T-cell (primary cell): ENCODE results near the gene THOC5. TPM values are rescaled to one million over a fixed set of nuclear protein-coding genes. Genes with fewer than 3 reads are reported as not detected.

Experiments
- ATAC-seq, 4 experiments: fragments of 200-7000 bp in 3 of 4; fragments of 150-1000 bp in 1 of 4; cut with Tn5 transposase; replicated peaks in 1 of 4; 1 replicate in 3 of 4; 2 replicates in 1 of 4; pipeline ENCODE4 v1.10.0; 2021; ENCODE audit warnings: moderate library complexity in 3 of 4, mild to moderate bottlenecking in 2 of 4, moderate number of reproducible peaks in 1 of 4
- CTCF ChIA-PET, 2 donors: fragments of 300-600 bp; sonication (Branson Sonifier 250); formaldehyde crosslinking; loops; one replicate each; lab custom pipeline; 2022; ENCODE audit warnings: antibody characterized with exemption in 2 of 2; lab: Charles Lee
- POLR2A ChIA-PET, 2 donors: fragments of 300-600 bp; sonication (Branson Sonifier 250); formaldehyde crosslinking; loops; one replicate each; lab custom pipeline; 2022; ENCODE audit warnings: antibody characterized with exemption in 2 of 2; lab: Charles Lee
- DNase-seq, 35 experiments: peaks; one replicate each; pipeline versions ENCODE4 v3.0.0 to v3.0.0-alpha.2; 2013 to 2023
- H3K27ac ChIP-seq: one replicate; pipeline ENCODE4 v1.5.1; 2013; ENCODE audit warnings: low read length
- H3K27me3 ChIP-seq, 2 experiments: replicated peaks in 1 of 2; 1 replicate in 1 of 2; 2 replicates in 1 of 2; pipeline versions ENCODE4 v1.6.1 to v1.7.0; 2013; ENCODE audit warnings: low read length in 1 of 2, mixed read lengths in 1 of 2; ENCODE audit not compliant: control insufficient read depth in 2 of 2, insufficient read depth in 2 of 2; ENCODE audit errors: extremely low read depth in 1 of 2
- H3K36me3 ChIP-seq, 2 donors: 1 replicate in 1 of 2; 2 replicates in 1 of 2; pipeline versions ENCODE4 v1.6.1 to v1.7.0; 2013; ENCODE audit warnings: low read length in 1 of 2; ENCODE audit not compliant: control insufficient read depth in 2 of 2, insufficient read depth in 1 of 2; ENCODE audit errors: extremely low read depth in 1 of 2
- H3K4me1 ChIP-seq, 2 experiments: 1 replicate in 1 of 2; 2 replicates in 1 of 2; pipeline versions ENCODE4 v1.6.1 to v1.7.0; 2013; ENCODE audit warnings: low read length in 2 of 2, mixed read lengths in 1 of 2; ENCODE audit not compliant: insufficient read depth in 2 of 2, control insufficient read depth in 1 of 2; ENCODE audit errors: extremely low read depth in 1 of 2
- H3K4me3 ChIP-seq, 2 donors: 1 replicate in 1 of 2; 2 replicates in 1 of 2; pipeline versions ENCODE4 v1.5.1 to v1.7.0; 2013; ENCODE audit warnings: mild to moderate bottlenecking in 2 of 2, low read length in 1 of 2, moderate library complexity in 1 of 2; ENCODE audit not compliant: control insufficient read depth in 1 of 2; ENCODE audit errors: extremely low read depth in 1 of 2
- H3K9me3 ChIP-seq: 2 replicates; pipeline ENCODE4 v1.7.0; 2013
- H3K27ac Mint-ChIP-seq, 2 donors: one replicate each; pipeline ENCODE4 v1.8.0; 2020 to 2021; ENCODE audit warnings: mild to moderate bottlenecking in 2 of 2, mixed read lengths in 2 of 2
- H3K27me3 Mint-ChIP-seq, 2 donors: one replicate each; pipeline ENCODE4 v1.8.0; 2021 to 2022; ENCODE audit warnings: mixed read lengths in 2 of 2
- H3K36me3 Mint-ChIP-seq: one replicate; pipeline ENCODE4 v1.8.0; 2021; ENCODE audit warnings: mixed read lengths
- H3K4me1 Mint-ChIP-seq, 3 donors: one replicate each; pipeline ENCODE4 v1.8.0; 2020 to 2022; ENCODE audit warnings: mixed read lengths in 3 of 3, mild to moderate bottlenecking in 1 of 3
- H3K4me3 Mint-ChIP-seq, 3 donors: one replicate each; pipeline ENCODE4 v1.8.0; 2020 to 2022; ENCODE audit warnings: mild to moderate bottlenecking in 3 of 3, mixed read lengths in 3 of 3, moderate library complexity in 3 of 3
- H3K9me3 Mint-ChIP-seq, 3 donors: one replicate each; pipeline ENCODE4 v1.8.0; 2020 to 2022; ENCODE audit warnings: mixed read lengths in 3 of 3
- WGBS: methylation state at CpG from one replicate; pipeline ENCODE4 v1.1.5; 2013; ENCODE audit warnings: missing lambda C conversion rate; ENCODE audit not compliant: insufficient coverage; 5-methylcytosine and 5-hydroxymethylcytosine counted together
- total RNA-seq, 35 experiments: library from RNA in 6 of 35; stranded (reverse) in 6 of 35; fragments of 120-200 nt in 1 of 35; gene quantifications; one replicate each; pipeline versions ENCODE4 v1.2.1 to v1.2.4 and lab custom pipeline; 2013 to 2026

THOC5 gene
- total RNA-seq, 5 donors from 2014 or later (not counting 1 experiment from before 2014, with no cell fraction given), result 36.9 to 55.4 (median 48.5) TPM

DNA sequence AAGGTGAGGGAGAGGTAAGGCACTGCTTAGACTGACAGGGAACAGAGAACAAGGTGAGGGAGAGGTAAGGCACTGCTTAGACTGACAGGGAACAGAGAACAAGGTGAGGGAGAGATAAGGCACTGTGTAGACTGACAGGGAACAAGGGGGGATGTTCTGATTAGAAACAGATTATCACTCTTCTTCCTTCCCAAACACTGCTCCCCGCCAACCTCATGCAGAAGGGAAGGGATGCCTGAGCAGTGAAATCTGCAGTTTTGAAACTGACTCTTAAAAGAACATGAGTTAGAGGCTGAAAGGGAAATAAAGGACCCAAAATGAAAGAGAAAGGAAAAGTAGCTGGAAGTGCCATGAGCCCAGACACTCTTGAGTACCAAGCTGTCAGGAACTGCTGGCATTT, 43.7 kb downstream of the THOC5 start:
- ATAC-seq, result no peak

DNA sequence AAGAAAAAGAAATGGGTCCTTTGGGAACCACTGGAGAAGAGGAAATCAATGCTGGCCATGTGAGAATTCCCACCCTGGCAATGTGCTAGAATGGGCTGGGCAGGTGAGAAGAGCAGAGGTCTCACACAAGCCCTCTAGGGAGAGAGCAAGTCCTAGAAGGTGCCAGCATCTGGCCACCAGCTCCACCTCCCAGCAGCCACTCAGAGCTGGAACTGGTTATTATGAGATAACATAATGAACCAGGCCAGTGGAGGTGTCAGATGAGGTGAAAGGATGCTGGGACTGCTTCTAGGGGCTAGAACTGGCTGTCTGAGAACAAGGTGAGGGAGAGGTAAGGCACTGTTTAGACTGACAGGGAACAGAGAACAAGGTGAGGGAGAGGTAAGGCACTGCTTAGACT, 44.3 kb downstream of the THOC5 start:
- no peaks in the 10 kb centered on the region for H3K27me3 Mint-ChIP-seq
- no peaks in the 10 kb centered on the region for H3K9me3 Mint-ChIP-seq
- Histone ChIP-seq H3K4me3 (no peak overlapping the region), H3K36me3 (peaks cover 5 to 77% of the 10 kb centered on the region in 2 donors), H3K4me1 (no peaks in the 10 kb centered on the region), H3K27ac (no peak overlapping the region), H3K27me3 (no peaks in the 10 kb centered on the region), H3K9me3 (no peaks in the 10 kb centered on the region)
- DNase-seq (no peak), ATAC-seq (no peak)
- peaks cover 43% of the 10 kb centered on the region for H3K36me3 Mint-ChIP-seq
- no peak overlapping the region for H3K4me3 Mint-ChIP-seq
- H3K4me1 Mint-ChIP-seq, result no peaks in the 10 kb centered on the region
- POLR2A ChIA-PET, result no interaction called here
- no peak overlapping the region for H3K27ac Mint-ChIP-seq
- CTCF ChIA-PET, result no interaction called here

More for the DNA sequence above, 43.7 kb downstream of the THOC5 start:
- H3K27ac Mint-ChIP-seq, result peak overlapping the region; percentile 39 to 55
- no peak overlapping the region for H3K4me3 Mint-ChIP-seq
- ChIA-PET POLR2A (no interaction called here), CTCF (no interaction called here)
- Histone ChIP-seq H3K9me3 (no peaks in the 10 kb centered on the region), H3K27ac (no peak overlapping the region), H3K4me1 (no peaks in the 10 kb centered on the region), H3K36me3 (peaks cover 7 to 77% of the 10 kb centered on the region in 2 donors), H3K4me3 (no peak overlapping the region), H3K27me3 (no peaks in the 10 kb centered on the region)
- H3K4me1 Mint-ChIP-seq, result no peaks in the 10 kb centered on the region
- peaks cover 43% of the 10 kb centered on the region for H3K36me3 Mint-ChIP-seq
- no peak for DNase-seq
- H3K9me3 Mint-ChIP-seq, result no peaks in the 10 kb centered on the region
- no CpG with 5 or more reads among the region's 1 CpG for WGBS
- H3K27me3 Mint-ChIP-seq, result no peaks in the 10 kb centered on the region

DNA sequence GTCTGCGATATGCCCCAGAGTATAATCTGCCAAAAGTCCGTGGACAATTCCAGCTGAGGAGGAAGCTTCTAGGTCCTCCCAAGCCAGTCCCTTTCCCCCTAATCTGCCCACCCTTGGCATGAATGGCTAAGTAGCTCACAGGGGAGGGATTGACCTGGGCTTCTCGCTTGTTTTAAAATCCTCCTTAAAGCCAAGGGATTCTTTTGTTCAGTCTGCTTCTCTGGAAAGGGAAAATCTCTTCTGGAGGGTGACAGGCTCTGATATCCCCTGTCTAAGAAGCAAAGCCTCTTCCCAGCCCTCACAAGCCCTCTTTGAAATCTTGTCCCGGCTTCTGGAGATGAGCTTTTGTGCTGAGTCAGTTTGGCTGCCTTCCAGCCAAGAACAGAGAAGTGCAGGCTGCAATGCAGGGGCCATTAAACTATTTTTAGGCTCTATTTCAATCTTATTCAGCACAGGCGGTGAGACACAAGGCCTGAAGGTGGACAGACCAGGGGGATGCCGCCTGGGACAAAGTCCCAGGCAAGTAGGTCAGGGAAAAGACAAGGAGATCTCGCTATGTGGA, 49.7 kb downstream of the THOC5 start:
- 90% methylated on average over 5 of the region's 7 CpGs for WGBS
- no peaks in the 10 kb centered on the region for H3K27me3 Mint-ChIP-seq
- H3K27ac Mint-ChIP-seq, result no peak overlapping the region
- Histone ChIP-seq H3K4me1 (no peaks in the 10 kb centered on the region), H3K27me3 (no peaks in the 10 kb centered on the region), H3K4me3 (no peak overlapping the region), H3K27ac (no peak overlapping the region), H3K36me3 (peaks cover 5 to 36% of the 10 kb centered on the region in 2 donors), H3K9me3 (no peaks in the 10 kb centered on the region)
- no peak for ATAC-seq
- no peak overlapping the region for H3K4me3 Mint-ChIP-seq
- POLR2A ChIA-PET, result no interaction called here
- no peak for DNase-seq
- CTCF ChIA-PET, result no interaction called here
- no peaks in the 10 kb centered on the region for H3K9me3 Mint-ChIP-seq
- peaks cover 24% of the 10 kb centered on the region for H3K36me3 Mint-ChIP-seq
- no peaks in the 10 kb centered on the region for H3K4me1 Mint-ChIP-seq

- H3K4me1 ChIP-seq, result no peaks in the 10 kb centered on the region
- Mint-ChIP-seq H3K4me3 (no peak overlapping the region), H3K36me3 (peaks cover 10% of the 10 kb centered on the region), H3K4me1 (no peaks in the 10 kb centered on the region), H3K27me3 (no peaks in the 10 kb centered on the region), H3K9me3 (no peaks in the 10 kb centered on the region), H3K27ac (no peak overlapping the region)
- no peak overlapping the region for H3K27ac ChIP-seq
- no peaks in the 10 kb centered on the region for H3K27me3 ChIP-seq
- DNase-seq, result no peak
- ATAC-seq, result no peak
- ChIA-PET POLR2A (no interaction called here), CTCF (no interaction called here)
- WGBS, result 100% methylated on average over 1 of the region's 8 CpGs
- no peaks in the 10 kb centered on the region for H3K9me3 ChIP-seq
- H3K36me3 ChIP-seq, result no peaks in the 10 kb centered on the region
- no peak overlapping the region for H3K4me3 ChIP-seq
These were observed 53.7 kb downstream of the THOC5 start for GRCh38 chr22:29499852-29500251.

GRCh38 chr22:29493636-29494035, 59.9 kb downstream of the THOC5 start:
- no peak overlapping the region for H3K27ac Mint-ChIP-seq

GRCh38 chr22:29491012-29491411, 62.5 kb downstream of the THOC5 start:
- no peak for ATAC-seq
- H3K9me3 Mint-ChIP-seq, result peaks cover 0 to 5% (median 3%) of the 10 kb centered on the region in 3 donors
- no peak for DNase-seq
- H3K4me1 Mint-ChIP-seq, result no peaks in the 10 kb centered on the region
- peaks cover 10% of the 10 kb centered on the region for H3K36me3 Mint-ChIP-seq
- no peaks in the 10 kb centered on the region for H3K27me3 Mint-ChIP-seq
- Histone ChIP-seq H3K4me1 (no peaks in the 10 kb centered on the region), H3K27ac (no peak overlapping the region), H3K27me3 (no peaks in the 10 kb centered on the region), H3K36me3 (no peaks in the 10 kb centered on the region), H3K4me3 (no peak overlapping the region), H3K9me3 (no peaks in the 10 kb centered on the region)
- CTCF ChIA-PET, result no interaction called here
- 96% methylated on average over 5 of the region's 6 CpGs for WGBS
- H3K4me3 Mint-ChIP-seq, result no peak overlapping the region
- no peak overlapping the region for H3K27ac Mint-ChIP-seq
- POLR2A ChIA-PET, result no interaction called here

More at GRCh38 chr22:29493636-29494035, 59.9 kb downstream of the THOC5 start:
- no peaks in the 10 kb centered on the region for H3K27me3 ChIP-seq
- no peaks in the 10 kb centered on the region for H3K4me1 ChIP-seq
- no CpG with 5 or more reads among the region's 1 CpG for WGBS
- Mint-ChIP-seq H3K4me1 (no peaks in the 10 kb centered on the region), H3K36me3 (peaks cover 14% of the 10 kb centered on the region), H3K27me3 (no peaks in the 10 kb centered on the region), H3K4me3 (no peak overlapping the region), H3K9me3 (peaks cover 0 to 5% (median 3%) of the 10 kb centered on the region in 3 donors)
- ChIA-PET CTCF (no interaction called here), POLR2A (no interaction called here)
- no peaks in the 10 kb centered on the region for H3K36me3 ChIP-seq
- no peak for ATAC-seq
- no peak for DNase-seq
- no peak overlapping the region for H3K4me3 ChIP-seq
- no peak overlapping the region for H3K27ac ChIP-seq
- H3K9me3 ChIP-seq, result no peaks in the 10 kb centered on the region
